CD4-positive, CD25-positive, alpha-beta regulatory T cell (primary cell): Measurements from ENCODE around the gene PBRM1. TPM values are rescaled to one million over a fixed set of nuclear protein-coding genes. Genes with fewer than 3 reads are reported as not detected.

Experiments
- ATAC-seq, 2 donors: fragments of 150-1000 bp; cut with Tn5 transposase; one replicate each; pipeline ENCODE4 v1.10.0; 2021; ENCODE audit warnings: low read depth in 2 of 2, moderate number of reproducible peaks in 2 of 2, moderate library complexity in 1 of 2
- DNase-seq, 3 donors: peaks; one replicate each; pipeline versions ENCODE4 v3.0.0 to v3.0.0-alpha.2; 2012 to 2022; ENCODE audit warnings: mixed read lengths in 1 of 3
- H3K27ac ChIP-seq: one replicate; pipeline ENCODE4 v1.7.0; 2013; ENCODE audit warnings: mild to moderate bottlenecking, low read length; ENCODE audit not compliant: insufficient read depth, poor library complexity, severe bottlenecking
- H3K27me3 ChIP-seq: one replicate; pipeline ENCODE4 v1.7.0; 2013; ENCODE audit warnings: low read length; ENCODE audit not compliant: control insufficient read depth, insufficient read depth
- H3K36me3 ChIP-seq: one replicate; pipeline ENCODE4 v1.7.0; 2013; ENCODE audit warnings: mild to moderate bottlenecking, low read length, moderate library complexity; ENCODE audit not compliant: control insufficient read depth, insufficient read depth
- H3K4me1 ChIP-seq: 2 replicates; pipeline ENCODE4 v1.7.0; 2013; ENCODE audit warnings: mild to moderate bottlenecking, low read length; ENCODE audit not compliant: insufficient read depth, control insufficient read depth, poor library complexity, severe bottlenecking
- H3K4me3 ChIP-seq: one replicate; pipeline ENCODE4 v1.7.0; 2013; ENCODE audit warnings: low read depth, mild to moderate bottlenecking, low read length, moderate library complexity
- H3K9me3 ChIP-seq, 2 experiments: 1 replicate in 1 of 2; 2 replicates in 1 of 2; pipeline ENCODE4 v1.7.0; 2013; ENCODE audit warnings: low read length in 2 of 2, mild to moderate bottlenecking in 1 of 2, moderate library complexity in 1 of 2; ENCODE audit not compliant: control insufficient read depth in 2 of 2
- H3K27ac Mint-ChIP-seq, 3 donors: one replicate each; pipeline ENCODE4 v1.8.0; 2020 to 2022; ENCODE audit warnings: mild to moderate bottlenecking in 3 of 3, mixed read lengths in 3 of 3, moderate library complexity in 2 of 3
- H3K27me3 Mint-ChIP-seq: one replicate; pipeline ENCODE4 v1.8.0; 2022; ENCODE audit warnings: mild to moderate bottlenecking, mixed read lengths
- H3K36me3 Mint-ChIP-seq: one replicate; pipeline ENCODE4 v1.8.0; 2020; ENCODE audit warnings: mixed read lengths
- H3K4me1 Mint-ChIP-seq, 4 donors: one replicate each; pipeline ENCODE4 v1.8.0; 2020 to 2022; ENCODE audit warnings: mixed read lengths in 4 of 4, mild to moderate bottlenecking in 1 of 4
- H3K4me3 Mint-ChIP-seq, 4 donors: one replicate each; pipeline ENCODE4 v1.8.0; 2020 to 2022; ENCODE audit warnings: mild to moderate bottlenecking in 4 of 4, mixed read lengths in 4 of 4, moderate library complexity in 3 of 4
- H3K9me3 Mint-ChIP-seq, 7 donors: one replicate each; pipeline ENCODE4 v1.8.0; 2020 to 2022; ENCODE audit warnings: mixed read lengths in 7 of 7, mild to moderate bottlenecking in 3 of 7, moderate library complexity in 2 of 7
- polyA plus RNA-seq, 4 donors: library from polyadenylated mRNA; unstranded; fragments of 300-500 nt; fragmentation: Illumina TruSeq; gene quantifications; one replicate each; pipeline ENCODE4 v1.2.3, GENCODE V29; 2021
- total RNA-seq: library from RNA; stranded (reverse); gene quantifications from one replicate; pipeline ENCODE4 v1.2.3, GENCODE V29; 2022

PBRM1 gene
- total and polyA plus RNA-seq, 5 donors from 2014 or later, result 58.7 to 73.4 (median 66.4) TPM

DNA sequence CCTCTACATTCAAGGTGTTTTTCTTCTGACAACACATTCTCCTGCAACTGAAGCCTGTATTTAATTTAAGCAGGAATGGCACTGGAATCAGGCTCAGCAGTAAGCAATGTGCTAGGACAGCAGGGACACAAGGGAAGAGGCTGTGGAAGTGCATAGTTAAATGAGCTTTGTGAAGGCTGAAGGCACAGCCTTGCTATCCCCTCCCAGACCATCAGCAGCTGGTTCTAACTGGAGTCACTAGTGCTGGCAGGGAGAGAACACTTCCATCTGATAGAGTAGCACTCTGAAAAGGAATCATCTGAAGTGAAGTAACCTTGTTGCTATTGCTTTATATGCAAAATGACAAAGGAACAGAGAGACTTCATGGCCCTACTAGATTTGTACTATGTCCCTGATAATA, 134.6 kb downstream of the PBRM1 start:
- peaks cover 11% of the 10 kb centered on the region for H3K36me3 Mint-ChIP-seq
- H3K4me3 ChIP-seq, result no peak overlapping the region
- H3K4me3 Mint-ChIP-seq, result no peak overlapping the region
- no peak overlapping the region for H3K27ac ChIP-seq
- H3K27me3 ChIP-seq, result no peaks in the 10 kb centered on the region
- H3K4me1 ChIP-seq, result no peaks in the 10 kb centered on the region
- no peaks in the 10 kb centered on the region for H3K9me3 ChIP-seq
- H3K36me3 ChIP-seq, result peaks cover 72% of the 10 kb centered on the region
- H3K27ac Mint-ChIP-seq, result peak overlapping the region in 1 of 3 donors; percentile 56
- no peaks in the 10 kb centered on the region for H3K27me3 Mint-ChIP-seq
- DNase-seq, result no peak
- no peaks in the 10 kb centered on the region for H3K9me3 Mint-ChIP-seq
- ATAC-seq, result no peak
- H3K4me1 Mint-ChIP-seq, result peaks cover 0 to 4% (median under 1%) of the 10 kb centered on the region in 4 donors

DNA sequence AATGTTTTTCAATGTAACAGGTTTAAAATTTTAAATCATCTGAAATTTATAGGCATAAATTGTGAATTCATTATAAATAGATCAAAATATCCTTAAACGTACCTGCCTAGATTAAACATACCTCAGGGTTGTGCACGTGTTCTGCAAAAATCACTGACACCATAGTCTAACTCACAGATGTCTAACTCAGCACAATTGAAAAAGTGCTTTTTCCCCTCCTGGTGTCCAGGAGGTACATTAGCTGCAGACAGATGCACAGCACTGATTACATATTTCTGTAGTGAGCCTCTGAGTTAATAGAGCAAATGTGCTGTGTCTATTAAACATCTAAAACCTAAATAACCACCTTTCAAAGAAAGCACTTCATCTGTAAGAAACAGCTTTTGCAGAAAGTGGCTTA, 138.6 kb downstream of the PBRM1 start:
- Histone ChIP-seq H3K4me3 (no peak overlapping the region), H3K36me3 (peaks cover 59% of the 10 kb centered on the region), H3K4me1 (no peaks in the 10 kb centered on the region), H3K9me3 (no peaks in the 10 kb centered on the region), H3K27ac (no peak overlapping the region), H3K27me3 (no peaks in the 10 kb centered on the region)
- no peaks in the 10 kb centered on the region for H3K9me3 Mint-ChIP-seq
- H3K27me3 Mint-ChIP-seq, result no peaks in the 10 kb centered on the region
- ATAC-seq (no peak), DNase-seq (no peak)
- no peak overlapping the region for H3K4me3 Mint-ChIP-seq
- H3K36me3 Mint-ChIP-seq, result peaks cover 16% of the 10 kb centered on the region
- H3K4me1 Mint-ChIP-seq, result peaks cover 0 to 10% (median 3%) of the 10 kb centered on the region in 4 donors
- H3K27ac Mint-ChIP-seq, result peak overlapping the region in 1 of 3 donors; percentile 13

DNA sequence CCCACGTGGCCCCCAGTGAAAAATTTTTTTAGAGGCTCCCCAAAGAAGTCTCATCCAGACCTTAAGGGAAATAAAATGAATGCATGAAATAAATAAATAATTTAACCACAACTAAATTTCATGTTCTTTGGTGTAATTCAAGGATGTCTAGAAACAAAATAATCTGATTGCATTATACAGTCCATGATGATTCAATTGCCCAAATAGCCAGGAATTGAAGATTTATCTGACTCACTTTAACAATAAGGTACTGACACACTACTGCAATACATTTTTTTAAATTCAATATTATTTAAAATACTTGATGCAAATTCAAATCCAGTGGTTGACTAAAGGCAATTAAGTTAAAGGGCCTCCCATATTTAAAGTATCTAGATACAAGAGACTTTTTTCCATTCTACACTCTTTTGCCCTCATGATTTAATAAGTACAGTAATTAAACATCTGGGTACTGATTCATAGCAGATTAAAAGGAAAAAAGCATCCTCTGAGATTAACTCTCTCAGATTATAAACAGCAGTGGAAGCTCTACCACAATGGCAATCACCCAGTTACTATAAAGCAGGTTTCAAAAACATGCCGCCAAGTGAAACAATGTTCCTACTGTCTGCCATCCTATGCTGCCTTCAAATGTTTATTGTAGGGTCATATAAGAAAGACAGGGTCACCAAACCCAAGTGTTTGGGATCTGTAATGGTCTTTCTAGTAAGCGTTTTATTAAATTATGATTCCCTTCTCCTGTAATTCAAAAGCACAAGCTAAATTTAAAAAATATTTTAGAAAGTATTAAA, 139.4 kb downstream of the PBRM1 start:
- Mint-ChIP-seq H3K36me3 (peaks cover 13% of the 10 kb centered on the region), H3K9me3 (no peaks in the 10 kb centered on the region), H3K4me1 (peaks cover 1 to 16% (median 8%) of the 10 kb centered on the region in 4 donors), H3K27me3 (no peaks in the 10 kb centered on the region), H3K4me3 (no peak overlapping the region), H3K27ac (peak overlapping the region in 1 of 3 donors; percentile 33)
- Histone ChIP-seq H3K27me3 (no peaks in the 10 kb centered on the region), H3K9me3 (no peaks in the 10 kb centered on the region), H3K36me3 (peaks cover 55% of the 10 kb centered on the region), H3K27ac (no peak overlapping the region), H3K4me3 (no peak overlapping the region), H3K4me1 (no peaks in the 10 kb centered on the region)
- DNase-seq, result no peak
- no peak for ATAC-seq

DNA sequence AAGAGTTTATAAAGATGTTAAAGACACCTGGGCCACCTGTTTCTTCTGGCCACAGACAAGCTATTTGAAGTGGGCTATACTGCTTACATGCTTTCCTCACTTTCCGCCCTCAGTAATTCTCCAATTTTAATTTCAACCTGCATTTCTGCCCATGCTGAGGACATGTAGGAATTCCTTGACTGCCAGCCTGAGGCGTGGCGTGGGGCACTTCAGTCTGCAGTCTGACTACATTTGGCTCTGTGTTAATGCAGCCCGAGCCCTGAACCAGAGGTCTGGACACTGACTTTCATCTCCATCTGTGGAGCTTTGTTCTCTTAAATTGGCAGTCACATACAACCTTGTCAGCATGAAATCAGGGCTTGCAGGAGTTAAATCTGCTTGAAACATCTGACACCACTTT, 140.8 kb downstream of the PBRM1 start:
- H3K9me3 ChIP-seq, result no peaks in the 10 kb centered on the region
- no peaks in the 10 kb centered on the region for H3K4me1 ChIP-seq
- ATAC-seq (no peak), DNase-seq (no peak)
- no peak overlapping the region for H3K27ac ChIP-seq
- H3K36me3 Mint-ChIP-seq, result peaks cover 17% of the 10 kb centered on the region
- peaks cover 4 to 27% (median 16%) of the 10 kb centered on the region in 4 donors for H3K4me1 Mint-ChIP-seq
- no peaks in the 10 kb centered on the region for H3K9me3 Mint-ChIP-seq
- H3K36me3 ChIP-seq, result peaks cover 50% of the 10 kb centered on the region
- H3K27me3 Mint-ChIP-seq, result no peaks in the 10 kb centered on the region
- no peak overlapping the region for H3K4me3 Mint-ChIP-seq
- H3K27me3 ChIP-seq, result no peaks in the 10 kb centered on the region
- H3K4me3 ChIP-seq, result no peak overlapping the region
- peak overlapping the region in 2 of 3 donors; percentile 33 to 68 for H3K27ac Mint-ChIP-seq

DNA sequence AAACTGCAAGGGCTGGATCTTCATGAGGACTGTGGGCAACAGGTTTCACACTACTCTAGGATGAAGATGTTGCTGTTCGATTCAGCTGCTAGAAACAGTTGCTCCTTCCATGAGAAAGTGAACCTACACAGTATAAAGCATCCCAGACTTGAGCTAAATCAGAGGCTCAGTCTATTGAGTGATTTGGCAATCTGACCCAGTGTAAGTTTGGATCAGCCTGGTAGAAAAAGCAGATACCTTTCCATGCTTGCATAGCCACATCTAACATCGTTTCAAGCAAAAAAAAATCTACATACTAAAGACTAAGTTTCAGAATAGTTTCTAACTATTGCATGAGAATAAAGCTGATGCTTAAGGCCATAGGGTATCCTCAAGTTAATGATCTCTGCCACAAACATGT, 144.7 kb downstream of the PBRM1 start:
- Mint-ChIP-seq H3K4me1 (peaks cover 20 to 60% (median 45%) of the 10 kb centered on the region in 4 donors), H3K27ac (peak overlapping the region in 1 of 3 donors; percentile 64), H3K36me3 (peaks cover 23% of the 10 kb centered on the region), H3K4me3 (peak overlapping the region in 1 of 4 donors; percentile 38), H3K27me3 (no peaks in the 10 kb centered on the region), H3K9me3 (peaks cover 0 to 3% (median 0%) of the 10 kb centered on the region in 7 donors)
- Histone ChIP-seq H3K27ac (no peak overlapping the region), H3K9me3 (no peaks in the 10 kb centered on the region), H3K36me3 (peaks cover 17% of the 10 kb centered on the region), H3K4me3 (no peak overlapping the region), H3K27me3 (no peaks in the 10 kb centered on the region), H3K4me1 (peaks cover 29% of the 10 kb centered on the region)
- no peak for ATAC-seq
- no peak for DNase-seq

DNA sequence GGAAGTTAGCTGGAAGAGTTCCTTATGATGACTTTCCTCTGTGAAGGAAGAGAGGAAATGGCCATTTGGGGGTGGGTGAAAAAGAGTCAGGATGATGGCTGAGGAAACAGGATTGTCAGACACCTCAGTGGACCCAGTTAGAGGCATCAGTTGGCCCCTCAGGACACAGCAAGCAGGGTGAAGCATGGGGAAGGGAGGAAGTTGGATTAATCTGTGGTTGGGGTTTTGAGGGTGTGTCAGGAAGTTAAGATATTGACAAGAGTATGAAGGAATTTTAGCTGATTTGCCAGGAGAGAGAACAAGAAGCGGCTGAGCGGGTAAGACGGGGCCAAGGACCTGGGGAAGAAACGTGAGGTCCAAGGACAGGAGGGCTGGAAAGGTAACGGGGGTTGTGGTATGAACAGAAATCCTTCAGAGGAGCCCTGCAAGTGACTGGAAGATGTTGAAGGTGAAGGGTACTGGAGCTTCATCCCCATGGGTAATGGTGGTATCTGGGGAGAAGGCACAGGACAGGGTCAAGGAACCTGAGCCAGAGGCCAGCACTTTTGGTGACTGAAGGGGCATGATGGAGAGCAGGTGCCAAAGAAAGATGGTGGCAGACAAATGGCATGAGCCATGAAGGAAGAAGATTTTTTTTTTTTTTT, 146.6 kb downstream of the PBRM1 start:
- Mint-ChIP-seq H3K27me3 (no peaks in the 10 kb centered on the region), H3K36me3 (peaks cover 17% of the 10 kb centered on the region), H3K4me3 (peak overlapping the region in 3 of 4 donors; percentile 50 to 100 (median 67)), H3K4me1 (peaks cover 24 to 68% (median 52%) of the 10 kb centered on the region in 4 donors), H3K9me3 (peaks cover 0 to 3% (median 0%) of the 10 kb centered on the region in 7 donors), H3K27ac (peak overlapping the region; percentile 58 to 90 (median 77))
- no peak for DNase-seq
- Histone ChIP-seq H3K4me1 (peaks cover 35% of the 10 kb centered on the region), H3K27ac (peak overlapping the region; percentile 17), H3K36me3 (peaks cover 9% of the 10 kb centered on the region), H3K9me3 (no peaks in the 10 kb centered on the region), H3K4me3 (peak overlapping the region; percentile 4), H3K27me3 (no peaks in the 10 kb centered on the region)
- no peak for ATAC-seq

DNA sequence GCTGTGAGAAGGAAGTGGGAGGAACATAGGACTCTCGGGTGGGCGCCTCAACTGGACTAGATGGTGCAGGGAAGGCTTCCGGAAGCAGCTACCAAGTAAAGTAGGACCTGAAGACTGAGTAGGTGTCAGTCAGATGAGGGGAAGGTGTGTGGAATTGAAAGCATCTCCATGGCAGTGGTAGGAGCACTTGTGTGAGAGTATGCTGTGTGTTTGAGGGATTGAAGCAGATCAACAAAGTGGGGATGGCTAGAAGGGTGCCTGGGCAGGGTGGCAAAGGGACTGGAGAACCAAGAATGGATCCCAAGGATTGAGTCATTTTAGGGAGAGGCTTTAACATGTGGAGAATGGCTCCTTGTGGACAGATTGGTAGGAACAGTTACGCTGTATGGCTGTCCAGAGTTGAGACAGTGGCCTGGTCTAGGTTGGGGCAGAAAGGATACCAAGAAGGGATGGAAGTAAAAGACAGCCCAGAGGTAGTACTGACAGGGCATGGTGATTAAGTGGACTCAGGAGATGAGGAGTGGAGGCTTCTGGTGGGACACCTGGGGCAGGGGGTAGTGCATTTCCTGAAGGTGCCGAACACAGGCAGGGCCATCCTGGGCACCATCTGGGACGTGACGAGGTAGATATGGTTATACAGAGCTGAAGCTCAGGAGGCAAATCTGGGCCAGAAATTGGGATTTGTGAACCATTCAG, 147.8 kb downstream of the PBRM1 start:
- Mint-ChIP-seq H3K4me3 (peak overlapping the region; percentile 97 to 100 (median 99)), H3K36me3 (peaks cover 13% of the 10 kb centered on the region), H3K27ac (peak overlapping the region; percentile 94 to 99 (median 99)), H3K9me3 (peaks cover 0 to 3% (median 0%) of the 10 kb centered on the region in 7 donors), H3K4me1 (peaks cover 24 to 67% (median 49%) of the 10 kb centered on the region in 4 donors), H3K27me3 (no peaks in the 10 kb centered on the region)
- H3K4me1 ChIP-seq, result peaks cover 42% of the 10 kb centered on the region
- DNase-seq (peak in 1 of 3 donors; percentile 9), ATAC-seq (no peak)
- H3K4me3 ChIP-seq, result peak overlapping the region; percentile 96
- H3K9me3 ChIP-seq, result no peaks in the 10 kb centered on the region
- H3K27me3 ChIP-seq, result no peaks in the 10 kb centered on the region
- H3K36me3 ChIP-seq, result peaks cover 9% of the 10 kb centered on the region
- H3K27ac ChIP-seq, result no peak overlapping the region
